K562 (cell line): Measurements from ENCODE around the gene GPALPP1. TPM values are rescaled to one million over a fixed set of nuclear protein-coding genes. Genes with fewer than 3 reads are reported as not detected.

Source experiments
- CBFB ChIP-seq: sonication (generic); formaldehyde crosslinking; IDR thresholded peaks from 2 replicates; pipeline ENCODE4 v1.4.0; 2020; ENCODE audit warnings: mild to moderate bottlenecking, missing genetic modification reagents
- CC2D1A ChIP-seq: fragments of 450-650 bp; IDR thresholded peaks from 2 replicates; pipeline ENCODE4 v1.6.1; 2017; ENCODE audit warnings: mild to moderate bottlenecking
- ETV5 ChIP-seq: sonication (generic); formaldehyde crosslinking; IDR thresholded peaks from 2 replicates; pipeline ENCODE4 v1.4.0; 2020; ENCODE audit warnings: low read depth, mild to moderate bottlenecking, missing genetic modification reagents
- FOXP1 ChIP-seq: sonication (generic); formaldehyde crosslinking; IDR thresholded peaks from 2 replicates; pipeline ENCODE4 v1.8.0; 2022; ENCODE audit warnings: mild to moderate bottlenecking, missing genetic modification reagents
- HDAC8 ChIP-seq: fragments of 450-650 bp; IDR thresholded peaks from 2 replicates; pipeline ENCODE4 v1.6.1; 2016; ENCODE audit warnings: mild to moderate bottlenecking, missing genetic modification characterization, moderate library complexity, missing compliant biosample characterization
- KHSRP ChIP-seq: fragments of 450-650 bp; IDR thresholded peaks from 2 replicates; pipeline ENCODE4 v1.6.1; 2017
- NFE2L1 ChIP-seq: fragments of 450-650 bp; IDR thresholded peaks from 2 replicates; pipeline ENCODE4 v1.6.1; 2016; ENCODE audit warnings: missing genetic modification characterization, low read depth, mild to moderate bottlenecking, missing compliant biosample characterization, moderate library complexity, borderline replicate concordance
- OTX1 ChIP-seq: fragments of 450-650 bp; formaldehyde crosslinking; IDR thresholded peaks from 2 replicates; pipeline ENCODE4 v1.4.0; 2022; ENCODE audit warnings: mild to moderate bottlenecking
- PHF8 ChIP-seq: fragments of 200-600 bp; sonication (generic); IDR thresholded peaks from 2 replicates; pipeline ENCODE4 v1.6.1; 2012; ENCODE audit warnings: mixed run types, mild to moderate bottlenecking, inconsistent platforms, low read length, moderate library complexity, borderline replicate concordance
- POLR2G ChIP-seq: fragments of 200-400 bp; formaldehyde crosslinking; IDR thresholded peaks from 2 replicates; pipeline ENCODE4 v1.6.1; 2017; ENCODE audit warnings: low read depth, mild to moderate bottlenecking, antibody characterized with exemption, low read length, moderate library complexity
- RBM15 ChIP-seq: fragments of 200-400 bp; formaldehyde crosslinking; IDR thresholded peaks from 2 replicates; pipeline ENCODE4 v1.6.1; 2018; ENCODE audit warnings: mild to moderate bottlenecking, low read length, moderate library complexity; ENCODE audit not compliant: insufficient read depth
- SMAD2 ChIP-seq: fragments of 150-350 bp; IDR thresholded peaks from 2 replicates; pipeline ENCODE4 v1.6.1; 2014; ENCODE audit warnings: low read depth, mild to moderate bottlenecking, low read length
- SMARCC2 ChIP-seq: fragments of 450-650 bp; IDR thresholded peaks from 2 replicates; pipeline ENCODE4 v1.6.1; 2017; ENCODE audit warnings: antibody characterized with exemption, moderate library complexity, mild to moderate bottlenecking, low read depth
- SUPT5H ChIP-seq: fragments of 450-650 bp; IDR thresholded peaks from 2 replicates; pipeline ENCODE4 v1.6.1; 2016
- ZBTB12 ChIP-seq: fragments of 250-450 bp; sonication (Bioruptor Pico); IDR thresholded peaks from 2 replicates; pipeline ENCODE4 v1.4.0; 2020
- ZBTB34 ChIP-seq: fragments of 250-450 bp; sonication (Bioruptor Pico); IDR thresholded peaks from 2 replicates; pipeline ENCODE4 v1.8.0; 2021; ENCODE audit warnings: mild to moderate bottlenecking, moderate library complexity
- ZFP36 ChIP-seq: fragments of 150-350 bp; IDR thresholded peaks from 2 replicates; pipeline ENCODE4 v1.6.1; 2018; ENCODE audit warnings: low read length, low read depth; ENCODE audit not compliant: partially characterized antibody
- ZNF121 ChIP-seq: sonication (generic); formaldehyde crosslinking; conservative IDR thresholded peaks from 2 replicates; pipeline ENCODE4 v1.8.0; 2022; ENCODE audit warnings: missing genetic modification reagents
- ZNF184 ChIP-seq: sonication (generic); formaldehyde crosslinking; IDR thresholded peaks from 2 replicates; pipeline ENCODE4 v1.5.0; 2020; ENCODE audit warnings: missing genetic modification reagents
- polyA plus RNA-seq, 8 experiments: library from polyadenylated mRNA; depleted of rRNA in 4 of 8; stranded (reverse) in 5 of 8; unstranded in 3 of 8; fragments of >200 nt; fragmentation: Nextera tagmentation in 2 of 8; fragmentation: Illumina TruSeq in 1 of 8; extraction: Ambion mirVana in 2 of 8; extraction: Trizol in 1 of 8; gene quantifications; 2 replicates each; pipeline versions ENCODE4 v1.2.1 to v1.2.3, GENCODE V29; 2011 to 2014; ENCODE audit warnings: inconsistent platforms in 1 of 8, missing spikeins in 1 of 8
- total RNA-seq, 7 experiments: library from RNA; depleted of rRNA in 6 of 7; stranded (reverse); fragments of >200 nt in 6 of 7; fragmentation: Illumina TruSeq in 2 of 7; extraction: Trizol in 2 of 7; gene quantifications; 2 replicates each; pipeline versions ENCODE4 v1.2.1 to v1.2.3, GENCODE V29; 2011 to 2021; ENCODE audit warnings: low replicate concordance in 1 of 7
- TF ChIP-seq, protein P1 (sequence below): fragments of 450-650 bp; IDR thresholded peaks from 2 replicates; pipeline ENCODE4 v1.6.1; 2016; ENCODE audit warnings: borderline replicate concordance

Gene GPALPP1
- total and polyA plus RNA-seq, 9 of the 15 experiments (the other 6 are each of a cell fraction or from before 2014, with no cell fraction given) = 8.1 to 22.3 (median 18.5) TPM

DNA sequence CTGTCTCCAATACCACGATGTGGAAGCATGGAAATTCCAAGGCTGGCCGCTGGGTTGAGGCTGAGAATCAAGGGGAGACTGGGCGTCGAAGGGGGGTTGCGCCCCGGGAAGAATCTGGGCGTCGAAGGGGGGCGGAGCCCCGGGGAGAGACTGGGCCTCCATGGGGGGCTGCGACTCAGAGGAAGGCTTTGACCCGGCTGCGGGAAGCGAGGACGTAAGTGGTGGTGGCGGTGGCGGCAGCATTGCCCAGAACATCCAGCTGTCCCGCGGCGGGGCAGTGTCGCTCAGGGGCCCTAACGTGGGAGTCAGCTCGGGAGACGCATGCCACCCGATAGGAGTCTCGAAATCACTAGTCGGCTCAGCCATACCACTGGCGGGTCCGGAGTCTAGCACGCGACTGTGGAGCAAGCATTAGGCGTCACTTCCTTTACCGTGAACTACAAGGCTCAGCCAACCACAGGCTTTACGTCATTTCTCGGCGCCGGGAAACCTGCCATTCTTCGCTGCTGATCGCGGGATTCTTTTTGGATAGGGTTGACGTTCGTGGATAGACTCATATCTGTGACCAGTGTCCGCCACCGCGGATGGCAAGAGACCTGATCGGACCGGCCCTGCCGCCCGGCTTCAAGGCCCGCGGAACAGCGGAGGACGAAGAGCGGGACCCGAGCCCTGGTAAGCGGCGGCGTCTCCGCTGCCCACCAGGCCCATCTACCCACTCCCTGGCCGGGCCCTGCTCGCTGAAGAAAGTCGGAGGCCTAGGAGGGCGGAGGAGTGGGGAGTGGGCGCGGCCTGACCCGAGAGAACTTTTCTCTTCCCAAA lies at the start of gene GPALPP1, which contains the start of gene NUFIP1 (continued):
- TF ChIP-seq, protein P1, sequence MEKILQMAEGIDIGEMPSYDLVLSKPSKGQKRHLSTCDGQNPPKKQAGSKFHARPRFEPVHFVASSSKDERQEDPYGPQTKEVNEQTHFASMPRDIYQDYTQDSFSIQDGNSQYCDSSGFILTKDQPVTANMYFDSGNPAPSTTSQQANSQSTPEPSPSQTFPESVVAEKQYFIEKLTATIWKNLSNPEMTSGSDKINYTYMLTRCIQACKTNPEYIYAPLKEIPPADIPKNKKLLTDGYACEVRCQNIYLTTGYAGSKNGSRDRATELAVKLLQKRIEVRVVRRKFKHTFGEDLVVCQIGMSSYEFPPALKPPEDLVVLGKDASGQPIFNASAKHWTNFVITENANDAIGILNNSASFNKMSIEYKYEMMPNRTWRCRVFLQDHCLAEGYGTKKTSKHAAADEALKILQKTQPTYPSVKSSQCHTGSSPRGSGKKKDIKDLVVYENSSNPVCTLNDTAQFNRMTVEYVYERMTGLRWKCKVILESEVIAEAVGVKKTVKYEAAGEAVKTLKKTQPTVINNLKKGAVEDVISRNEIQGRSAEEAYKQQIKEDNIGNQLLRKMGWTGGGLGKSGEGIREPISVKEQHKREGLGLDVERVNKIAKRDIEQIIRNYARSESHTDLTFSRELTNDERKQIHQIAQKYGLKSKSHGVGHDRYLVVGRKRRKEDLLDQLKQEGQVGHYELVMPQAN = peak; percentile 92
- TF ChIP-seq RBM15 (no peak), PHF8 (peak; percentile 79), ZFP36 (no peak), KHSRP (peak; percentile 73), ZBTB34 (CRISPR knock-in tag) (no peak), FOXP1 (CRISPR knock-in tag) (no peak), SMARCC2 (no peak), ZNF184 (CRISPR knock-in tag) (no peak), ZNF121 (no peak), SMAD2 (no peak), POLR2G (peak; percentile 84), ZBTB12 (CRISPR knock-in tag) (peak; percentile 95), ETV5 (CRISPR knock-in tag) (no peak), NFE2L1 (tag) (no peak), CBFB (no peak), OTX1 (CRISPR knock-in tag) (no peak), CC2D1A (0 out of 2 replicates have a peak, but pooled peaks have one; percentile 18), SUPT5H (peak; percentile 60), HDAC8 (no peak)
